HFF-Myc (cell line): ENCODE data around the gene TP53.
A peak's percentile ranks its signal among the peaks of the same experiment; 100 is the strongest.
"Not testable (repeated sequence)": the region's sequence is repeated elsewhere in the genome, so short reads cannot be mapped to it uniquely, and the experiment has no call there.

Experiments
- DNase-seq: peaks from one replicate; pipeline ENCODE4 v3.0.0-alpha.2; 2011; ENCODE audit warnings: low read depth; ENCODE audit errors: extremely low read depth
- H3K4me3 ChIP-seq: replicated peaks from 2 replicates; pipeline ENCODE4 v1.5.1; 2011; ENCODE audit warnings: low read depth, mild to moderate bottlenecking, control low read depth, low read length
- TF ChIP-seq, protein P1 (sequence below): IDR thresholded peaks from 2 replicates; pipeline ENCODE4 v1.5.1; 2012; ENCODE audit warnings: mild to moderate bottlenecking, low read depth, low read length, control low read depth; ENCODE audit errors: missing control alignments

The TP53 gene

DNA sequence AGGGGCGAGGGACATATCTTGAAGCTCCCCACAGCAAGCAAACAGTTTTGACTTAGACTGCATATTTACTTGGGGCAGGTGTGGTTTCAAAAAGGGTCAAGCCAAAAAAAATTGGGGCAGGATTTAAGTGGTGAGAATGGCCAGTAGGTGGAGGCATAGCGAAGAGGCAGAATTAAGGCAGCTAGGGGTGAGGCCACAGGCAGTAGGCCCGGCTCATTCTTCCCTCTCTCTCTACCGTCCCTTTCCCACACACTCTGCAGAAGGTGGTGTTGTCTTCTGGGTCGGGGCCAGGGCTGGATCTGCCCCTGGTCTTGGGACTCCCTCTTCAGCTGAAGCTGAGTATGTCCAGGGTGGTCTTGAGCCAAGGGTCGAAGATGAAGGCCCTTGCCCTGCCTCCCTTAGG, 54.8 kb downstream of the TP53 start:
- no peak for DNase-seq
- H3K4me3 ChIP-seq: no peak overlapping the region
- TF ChIP-seq, protein P1, sequence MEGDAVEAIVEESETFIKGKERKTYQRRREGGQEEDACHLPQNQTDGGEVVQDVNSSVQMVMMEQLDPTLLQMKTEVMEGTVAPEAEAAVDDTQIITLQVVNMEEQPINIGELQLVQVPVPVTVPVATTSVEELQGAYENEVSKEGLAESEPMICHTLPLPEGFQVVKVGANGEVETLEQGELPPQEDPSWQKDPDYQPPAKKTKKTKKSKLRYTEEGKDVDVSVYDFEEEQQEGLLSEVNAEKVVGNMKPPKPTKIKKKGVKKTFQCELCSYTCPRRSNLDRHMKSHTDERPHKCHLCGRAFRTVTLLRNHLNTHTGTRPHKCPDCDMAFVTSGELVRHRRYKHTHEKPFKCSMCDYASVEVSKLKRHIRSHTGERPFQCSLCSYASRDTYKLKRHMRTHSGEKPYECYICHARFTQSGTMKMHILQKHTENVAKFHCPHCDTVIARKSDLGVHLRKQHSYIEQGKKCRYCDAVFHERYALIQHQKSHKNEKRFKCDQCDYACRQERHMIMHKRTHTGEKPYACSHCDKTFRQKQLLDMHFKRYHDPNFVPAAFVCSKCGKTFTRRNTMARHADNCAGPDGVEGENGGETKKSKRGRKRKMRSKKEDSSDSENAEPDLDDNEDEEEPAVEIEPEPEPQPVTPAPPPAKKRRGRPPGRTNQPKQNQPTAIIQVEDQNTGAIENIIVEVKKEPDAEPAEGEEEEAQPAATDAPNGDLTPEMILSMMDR: peak; percentile 53

DNA sequence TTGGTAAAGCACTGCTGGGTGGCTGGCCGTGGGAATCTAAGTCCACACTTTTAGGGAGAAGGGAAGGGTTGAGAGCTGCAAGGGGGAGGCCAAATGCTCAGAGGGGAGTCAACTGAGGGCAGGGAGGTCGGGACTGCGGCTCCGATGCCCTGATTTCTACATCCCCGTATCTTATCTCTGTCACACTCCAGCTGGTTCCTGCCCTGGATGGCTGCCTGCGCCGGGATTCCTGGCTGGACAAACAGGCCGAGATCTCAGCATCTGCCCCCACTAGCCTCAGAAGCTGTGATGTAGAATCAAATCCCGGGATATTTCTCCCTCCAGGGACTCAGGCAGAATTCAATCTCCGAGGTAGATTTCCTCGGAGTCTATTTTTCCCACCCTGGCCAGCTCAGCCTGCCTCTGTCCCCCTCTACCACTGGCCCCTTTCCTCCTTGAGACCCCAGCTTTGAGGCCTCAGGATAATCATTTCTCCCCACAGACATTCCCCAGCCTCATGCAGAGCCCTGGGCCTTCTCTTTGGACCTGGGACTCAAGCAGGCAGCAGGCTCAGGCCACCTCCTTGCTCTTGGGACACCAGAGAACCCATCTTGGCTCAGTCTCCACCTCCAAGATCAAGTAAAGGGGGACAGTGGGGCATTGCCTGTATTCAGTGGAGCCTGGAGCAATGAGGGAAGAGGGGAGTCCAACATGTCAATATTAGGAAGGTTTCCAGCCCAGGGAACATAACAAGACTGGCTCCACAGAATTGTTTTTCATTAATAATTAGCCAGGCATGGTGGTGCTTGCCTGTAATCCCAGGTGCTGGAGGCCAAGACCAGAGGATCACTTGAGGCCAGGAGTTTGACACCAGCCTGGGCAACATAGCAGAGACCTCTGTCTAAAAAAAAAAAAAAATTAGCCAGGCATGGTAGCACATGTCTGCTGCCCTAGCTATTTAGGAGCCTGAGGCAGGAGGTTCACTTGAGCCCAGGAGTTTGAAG, 55.6 kb downstream of the TP53 start:
- no peak for DNase-seq
- TF ChIP-seq, protein P1: no peak
- no peak overlapping the region for H3K4me3 ChIP-seq

DNA sequence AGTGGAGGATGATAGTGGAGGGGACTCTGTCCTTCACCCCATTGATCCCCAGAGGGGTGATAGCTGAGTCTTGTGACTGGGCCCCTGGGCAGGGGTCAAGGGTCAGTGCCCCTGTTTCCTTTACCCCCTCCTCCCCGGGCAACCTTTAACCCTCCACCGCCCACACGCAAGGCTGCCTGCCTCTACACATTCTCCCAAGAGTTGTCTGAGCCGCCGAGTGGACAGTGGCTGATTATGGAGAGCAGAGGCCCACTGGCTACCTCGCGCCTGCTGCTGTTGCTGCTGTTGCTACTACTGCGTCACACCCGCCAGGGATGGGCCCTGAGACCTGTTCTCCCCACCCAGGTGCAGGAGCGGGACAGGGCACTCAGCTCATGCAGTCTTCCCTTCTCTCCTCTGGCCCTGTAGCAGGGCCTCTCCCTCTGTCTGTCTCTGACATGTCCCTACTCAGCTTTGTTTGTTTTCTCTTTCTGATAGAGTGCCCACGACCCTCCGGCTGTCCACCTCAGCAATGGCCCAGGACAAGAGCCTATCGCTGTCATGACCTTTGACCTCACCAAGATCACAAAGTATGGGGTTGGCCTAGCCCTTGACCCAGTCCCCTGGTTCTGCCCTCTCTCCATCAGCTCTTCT, 57.2 kb downstream of the TP53 start, which contains the start of gene SHBG:
SHBG (plus strand) TSS at position 197 of the 633 bp plus-strand sequence; CDS start at position 235, 38 bp downstream.
- H3K4me3 ChIP-seq: no peak within 1 kb of the TSS
- DNase-seq: no peak
- TF ChIP-seq, protein P1: no peak

DNA sequence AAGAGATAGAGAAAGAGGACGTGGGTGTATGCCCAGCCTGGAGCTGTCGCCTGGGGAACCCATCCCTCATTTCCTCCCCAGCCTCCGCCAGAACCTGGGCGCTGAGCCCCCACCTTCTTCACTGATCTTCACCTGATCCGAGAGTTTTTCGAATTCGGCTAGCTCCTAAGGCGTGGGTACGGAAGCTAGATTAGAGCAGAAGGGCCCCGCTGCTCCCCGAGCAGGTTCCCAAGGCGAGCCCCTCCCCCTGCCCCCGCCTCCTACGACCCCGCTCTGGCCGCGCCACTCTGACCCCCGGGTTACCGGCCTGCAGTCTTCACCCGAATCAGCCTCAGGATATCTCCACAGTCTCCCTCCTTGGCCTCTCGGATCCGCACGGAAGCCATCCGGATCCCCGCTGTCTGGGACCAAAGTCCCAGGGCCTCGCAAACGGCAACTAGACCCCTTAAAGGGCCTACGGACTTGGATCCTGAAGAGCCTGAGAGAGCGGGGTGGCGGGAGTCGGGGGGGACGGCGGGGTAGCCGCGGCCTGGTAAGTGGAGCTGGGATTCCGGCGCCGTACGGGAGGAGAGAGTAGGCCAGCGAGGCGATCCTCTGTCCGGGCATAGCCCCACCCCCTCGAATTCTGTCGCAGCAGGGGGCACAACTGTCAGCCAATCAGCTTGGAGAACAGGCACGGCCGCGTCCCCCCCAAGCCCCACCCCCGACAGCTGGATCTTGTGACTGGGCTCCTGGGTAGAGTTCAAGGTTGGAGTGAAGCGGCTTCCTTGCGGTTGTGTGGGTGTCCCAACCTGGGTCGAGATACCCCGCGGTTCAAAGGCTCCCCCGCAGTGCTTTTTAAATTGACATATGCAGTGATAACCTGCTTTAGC, 59.8 kb downstream of the TP53 start, which contains the start of gene SAT2:
SAT2 (minus strand) TSS at position 572 of the 872 bp plus-strand sequence; CDS start at position 386, 186 bp downstream.
- H3K4me3 ChIP-seq: peak within 1 kb of the TSS; percentile 68
- TF ChIP-seq, protein P1: no peak
- peak; percentile 78 for DNase-seq

DNA sequence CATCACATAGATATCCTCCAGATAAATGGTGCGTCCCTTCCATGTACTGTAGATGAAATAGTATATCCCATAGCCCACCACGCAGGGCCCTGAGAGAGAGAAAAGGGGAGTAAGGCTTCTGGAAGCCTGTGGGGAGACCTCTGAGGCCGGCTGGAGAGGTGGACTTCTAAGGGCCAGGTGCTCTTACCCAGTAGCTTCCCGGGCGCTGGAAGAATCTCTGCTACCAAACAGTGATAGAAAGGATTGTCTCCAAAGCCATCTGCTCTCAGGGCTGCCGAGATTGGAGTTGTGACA, 60.4 kb downstream of the TP53 start:
- TF ChIP-seq, protein P1: no peak
- H3K4me3 ChIP-seq: peak overlapping the region; percentile 68
- no peak for DNase-seq

DNA sequence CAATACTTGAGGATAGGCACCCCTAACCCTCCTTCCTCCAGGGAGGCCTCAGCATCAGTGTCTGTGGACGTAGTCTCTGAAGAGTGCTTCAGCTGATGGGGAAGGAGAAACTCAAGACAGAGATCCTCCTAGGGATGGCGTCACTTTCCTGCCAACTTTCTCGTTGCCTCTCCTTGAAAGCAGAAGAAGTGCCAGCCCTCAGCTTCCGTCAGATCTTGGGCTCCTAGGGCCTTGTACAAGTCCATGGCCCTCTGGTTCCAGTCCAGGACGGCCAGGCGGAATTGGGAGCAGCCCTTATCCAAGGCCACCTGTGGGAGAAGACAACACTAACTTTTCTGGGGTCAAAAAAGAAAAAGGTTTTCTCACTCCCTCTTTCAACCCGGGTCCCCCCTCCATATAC, 61.0 kb downstream of the TP53 start:
- no peak for DNase-seq
- peak overlapping the region; percentile 68 for H3K4me3 ChIP-seq

DNA sequence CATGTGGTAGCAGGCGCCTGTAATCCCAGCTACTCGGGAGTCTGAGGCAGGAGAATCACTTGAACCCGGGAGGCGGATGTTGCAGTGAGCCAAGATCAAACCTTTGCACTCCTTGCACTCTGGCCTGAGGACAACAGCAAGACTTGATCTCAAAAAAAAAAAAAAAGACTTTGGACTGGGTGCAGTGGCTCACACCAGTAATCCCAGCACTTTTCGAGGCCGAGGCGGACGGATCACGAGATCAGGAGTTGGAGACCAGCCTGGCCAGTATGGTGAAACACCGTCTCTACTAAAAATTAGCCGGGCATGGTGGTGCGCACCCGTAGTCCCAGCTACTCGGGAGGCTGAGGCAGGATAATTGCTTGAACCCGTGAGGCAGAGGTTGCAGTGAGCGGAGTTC, 61.5 kb downstream of the TP53 start:
- H3K4me3 ChIP-seq, DNase-seq: not testable (repeated sequence)

More for the DNA sequence above, 61.0 kb downstream of the TP53 start:
- TF ChIP-seq, protein P1: no peak
